HepG2 (cell line): ENCODE measurements around the gene RAD51AP1. TPM values are rescaled to one million over a fixed set of nuclear protein-coding genes. Genes with fewer than 3 reads are reported as not detected.

Source experiments
- ATF3 ChIP-seq: sonication (generic); formaldehyde crosslinking; IDR thresholded peaks from 2 replicates; pipeline ENCODE4 v1.4.0; 2020; ENCODE audit warnings: missing genetic modification reagents
- CENPX ChIP-seq: sonication (generic); formaldehyde crosslinking; IDR thresholded peaks from 2 replicates; pipeline ENCODE4 v1.9.0; 2021; ENCODE audit warnings: mild to moderate bottlenecking, missing genetic modification reagents, moderate library complexity
- CREM ChIP-seq, 2 experiments: sonication (generic) in 1 of 2; formaldehyde crosslinking in 1 of 2; IDR thresholded peaks; 2 replicates each; pipeline versions ENCODE4 v1.4.0 to v1.6.1; 2016 to 2020; ENCODE audit warnings: antibody characterized with exemption in 1 of 2, mild to moderate bottlenecking in 1 of 2, missing genetic modification reagents in 1 of 2
- GMEB1 ChIP-seq: sonication (generic); formaldehyde crosslinking; IDR thresholded peaks from 2 replicates; pipeline ENCODE4 v1.5.1; 2020; ENCODE audit warnings: missing genetic modification reagents, mild to moderate bottlenecking, borderline replicate concordance
- GZF1 ChIP-seq: sonication (generic); formaldehyde crosslinking; IDR thresholded peaks from 2 replicates; pipeline ENCODE4 v1.5.1; 2020; ENCODE audit warnings: mild to moderate bottlenecking, missing genetic modification reagents
- HDAC2 ChIP-seq: sonication (generic); formaldehyde crosslinking; IDR thresholded peaks from 2 replicates; pipeline ENCODE4 v1.4.0; 2020; ENCODE audit warnings: missing genetic modification reagents
- LBX2 ChIP-seq: sonication (generic); formaldehyde crosslinking; IDR thresholded peaks from 2 replicates; pipeline ENCODE4 v1.5.0; 2020; ENCODE audit warnings: missing genetic modification reagents, mild to moderate bottlenecking, borderline replicate concordance
- MIXL1 ChIP-seq: IDR thresholded peaks from 2 replicates; pipeline ENCODE4 v1.6.1; 2016
- NRL ChIP-seq: sonication (generic); formaldehyde crosslinking; IDR thresholded peaks from 2 replicates; pipeline ENCODE4 v1.5.0; 2020; ENCODE audit warnings: missing genetic modification reagents, mild to moderate bottlenecking, moderate library complexity, borderline replicate concordance
- PATZ1 ChIP-seq: sonication (generic); formaldehyde crosslinking; IDR thresholded peaks from 2 replicates; pipeline ENCODE4 v1.4.0; 2020; ENCODE audit warnings: missing genetic modification reagents
- PHF20 ChIP-seq: sonication (generic); formaldehyde crosslinking; IDR thresholded peaks from 2 replicates; pipeline ENCODE4 v1.5.0; 2020; ENCODE audit warnings: mild to moderate bottlenecking, missing genetic modification reagents
- POGK ChIP-seq: sonication (generic); formaldehyde crosslinking; conservative IDR thresholded peaks from 2 replicates; pipeline ENCODE4 v1.8.0; 2022; ENCODE audit warnings: mild to moderate bottlenecking, moderate library complexity, missing genetic modification reagents
- SIN3A ChIP-seq: IDR thresholded peaks from 2 replicates; pipeline ENCODE4 v1.6.1; 2011; ENCODE audit warnings: low read depth, mild to moderate bottlenecking, control low read depth, low read length, borderline replicate concordance
- SMAD3 ChIP-seq: sonication (generic); formaldehyde crosslinking; IDR thresholded peaks from 2 replicates; pipeline ENCODE4 v1.4.0; 2020; ENCODE audit warnings: missing genetic modification reagents
- SOX13 ChIP-seq, 3 experiments: fragments of 450-650 bp in 1 of 3; sonication (generic) in 1 of 3; formaldehyde crosslinking in 1 of 3; IDR thresholded peaks in 2 of 3; conservative IDR thresholded peaks in 1 of 3; 2 replicates each; pipeline versions ENCODE4 v1.5.0 to v1.6.1; 2016 to 2020; ENCODE audit warnings: antibody characterized with exemption in 1 of 3, mild to moderate bottlenecking in 1 of 3, missing compliant biosample characterization in 1 of 3, missing genetic modification reagents in 1 of 3, moderate library complexity in 1 of 3
- SRY ChIP-seq: sonication (generic); formaldehyde crosslinking; IDR thresholded peaks from 2 replicates; pipeline ENCODE4 v1.8.0; 2022; ENCODE audit warnings: mild to moderate bottlenecking, missing genetic modification reagents
- TFDP1 ChIP-seq: IDR thresholded peaks from 2 replicates; pipeline ENCODE4 v1.6.1; 2016; ENCODE audit warnings: missing compliant biosample characterization, missing genetic modification reagents, borderline replicate concordance
- YY1 ChIP-seq: IDR thresholded peaks from 2 replicates; pipeline ENCODE4 v1.6.1; 2011; ENCODE audit warnings: low read length, low read depth, moderate library complexity, mild to moderate bottlenecking; ENCODE audit not compliant: insufficient read depth, insufficient replicate concordance
- ZNF331 ChIP-seq: sonication (generic); formaldehyde crosslinking; IDR thresholded peaks from 2 replicates; pipeline ENCODE4 v1.4.0; 2020; ENCODE audit warnings: missing genetic modification reagents
- ZNF546 ChIP-seq: sonication (generic); formaldehyde crosslinking; conservative IDR thresholded peaks from 2 replicates; pipeline ENCODE4 v1.8.1; 2023; ENCODE audit warnings: mild to moderate bottlenecking, missing genetic modification reagents
- ZNF777 ChIP-seq: sonication (generic); formaldehyde crosslinking; IDR thresholded peaks from 2 replicates; pipeline ENCODE4 v1.4.0; 2020; ENCODE audit warnings: missing genetic modification reagents
- polyA plus RNA-seq, 8 experiments: library from polyadenylated mRNA; depleted of rRNA in 3 of 8; stranded (reverse) in 7 of 8; unstranded in 1 of 8; fragments of >200 nt; fragmentation: Illumina TruSeq in 4 of 8; extraction: Trizol in 4 of 8; gene quantifications; 2 replicates each; pipeline versions ENCODE4 v1.2.1 to v1.2.3, GENCODE V29; 2011 to 2016; ENCODE audit warnings: low read depth in 4 of 8, missing spikeins in 1 of 8, mixed read lengths in 1 of 8; ENCODE audit not compliant: insufficient read depth in 1 of 8
- total RNA-seq, 5 experiments: library from RNA; depleted of rRNA; stranded (reverse); fragments of >200 nt; fragmentation: Illumina TruSeq; extraction: Trizol; gene quantifications; 2 replicates each; pipeline ENCODE4 v1.2.3, GENCODE V29; 2016; ENCODE audit warnings: low read depth in 1 of 5

Gene RAD51AP1
- total and polyA plus RNA-seq, 2 of the 13 experiments (the other 11 are each of a cell fraction or from before 2014, with no cell fraction given) = 16.6 to 49.3 TPM

GRCh38 chr12:4604684-4605193 lies 66.0 kb downstream of the RAD51AP1 start (continued):
- TF ChIP-seq ATF3 (CRISPR knock-in tag) = no peak
- 0 out of 2 replicates have a peak, but pooled peaks have one; percentile 45 for TF ChIP-seq SMAD3 (CRISPR knock-in tag)
- peak; percentile 47; the same call in 1 of the 2 replicates for TF ChIP-seq GMEB1 (CRISPR knock-in tag)
- TF ChIP-seq PHF20 (CRISPR knock-in tag) = peak; percentile 79
- TF ChIP-seq ZNF777 (CRISPR knock-in tag) = peak; percentile 55; the same call in 1 of the 2 replicates
- TF ChIP-seq YY1 = peak; percentile 27
- peak; percentile 90 for TF ChIP-seq PATZ1 (CRISPR knock-in tag)
- no peak for TF ChIP-seq CENPX
- TF ChIP-seq HDAC2 = no peak
- no peak for TF ChIP-seq SRY (CRISPR knock-in tag)
- TF ChIP-seq TFDP1 (CRISPR knock-in tag) = 0 out of 2 replicates have a peak, but pooled peaks have one; percentile 36
- TF ChIP-seq CREM (IDR thresholded peaks at IDR 0.05) = 0 out of 2 replicates have a peak, but pooled peaks have one; percentile 33
- TF ChIP-seq CREM (CRISPR knock-in tag; IDR thresholded peaks at IDR 0.05) = no peak
- no peak for TF ChIP-seq SOX13 (IDR thresholded peaks at IDR 0.05)
- TF ChIP-seq SOX13 (CRISPR knock-in tag; conservative IDR thresholded peaks at IDR 0.05 in 1 of 2, IDR thresholded peaks at IDR 0.05 in 1 of 2) = 0 out of 4 replicates have a peak, but pooled peaks of 1 of the 2 experiments have one; percentile 14
- 0 out of 2 replicates have a peak, but pooled peaks have one; percentile 12 for TF ChIP-seq ZNF331 (CRISPR knock-in tag)
- TF ChIP-seq ZNF546 (CRISPR knock-in tag) = 0 out of 2 replicates have a peak, but pooled peaks have one; percentile 50
- peak; percentile 64; the same call in 1 of the 2 replicates for TF ChIP-seq SIN3A
- TF ChIP-seq LBX2 (CRISPR knock-in tag) = no peak
- TF ChIP-seq MIXL1 (CRISPR knock-in tag) = 0 out of 2 replicates have a peak, but pooled peaks have one; percentile 39
- TF ChIP-seq NRL (CRISPR knock-in tag) = peak; percentile 56; the same call in 1 of the 2 replicates
- no peak for TF ChIP-seq GZF1 (CRISPR knock-in tag)
- no peak for TF ChIP-seq POGK
